Measurements from ENCODE around the gene FAM107B.

Gene FAM107B

GRCh38 chr10:14623931-14624330 is 150.8 kb downstream of the FAM107B start:
- no peaks in the 10 kb centered on the region for H3K27me3 ChIP-seq (ENCODE audit: control insufficient read depth, insufficient read depth, low read length)
- H3K27ac ChIP-seq (ENCODE audit: low read depth, low read length), result no peak overlapping the region
- no peak overlapping the region for H3K4me3 ChIP-seq (ENCODE audit: low read depth, low read length)
- H3K36me3 ChIP-seq (ENCODE audit: control insufficient read depth, insufficient read depth, low read length), result no peaks in the 10 kb centered on the region
- H3K9ac ChIP-seq (ENCODE audit: low read depth, low read length), result no peak overlapping the region
- H3K4me1 ChIP-seq (ENCODE audit: control insufficient read depth, insufficient read depth, low read length), result peaks cover 8% of the 10 kb centered on the region; the same call in 1 of the 2 replicates
- no peaks in the 10 kb centered on the region for H3K9me3 ChIP-seq (ENCODE audit: control insufficient read depth, insufficient read depth, low read length)

GRCh38 chr10:14621037-14621436 is 153.7 kb downstream of the FAM107B start:
- Histone ChIP-seq H3K36me3 (ENCODE audit: control insufficient read depth, insufficient read depth, low read length) (no peaks in the 10 kb centered on the region), H3K4me3 (ENCODE audit: low read depth, low read length) (no peak overlapping the region), H3K4me1 (ENCODE audit: control insufficient read depth, insufficient read depth, low read length) (peaks cover 8% of the 10 kb centered on the region; the same call in 1 of the 2 replicates), H3K9ac (ENCODE audit: low read depth, low read length) (no peak overlapping the region), H3K27ac (ENCODE audit: low read depth, low read length) (no peak overlapping the region), H3K9me3 (ENCODE audit: control insufficient read depth, insufficient read depth, low read length) (no peaks in the 10 kb centered on the region), H3K27me3 (ENCODE audit: control insufficient read depth, insufficient read depth, low read length) (no peaks in the 10 kb centered on the region)

GRCh38 chr10:14618674-14619073 is 156.0 kb downstream of the FAM107B start:
- H3K4me1 ChIP-seq (ENCODE audit: control insufficient read depth, insufficient read depth, low read length), result no peaks in the 10 kb centered on the region
- H3K27ac ChIP-seq (ENCODE audit: low read depth, low read length), result no peak overlapping the region
- H3K27me3 ChIP-seq (ENCODE audit: control insufficient read depth, insufficient read depth, low read length), result no peaks in the 10 kb centered on the region
- no peaks in the 10 kb centered on the region for H3K9me3 ChIP-seq (ENCODE audit: control insufficient read depth, insufficient read depth, low read length)
- H3K4me3 ChIP-seq (ENCODE audit: low read depth, low read length), result no peak overlapping the region
- H3K36me3 ChIP-seq (ENCODE audit: control insufficient read depth, insufficient read depth, low read length), result no peaks in the 10 kb centered on the region
- H3K9ac ChIP-seq (ENCODE audit: low read depth, low read length), result no peak overlapping the region

GRCh38 chr10:14617852-14618251 is 156.8 kb downstream of the FAM107B start:
- Histone ChIP-seq H3K4me1 (ENCODE audit: control insufficient read depth, insufficient read depth, low read length) (no peaks in the 10 kb centered on the region), H3K27ac (ENCODE audit: low read depth, low read length) (no peak overlapping the region), H3K27me3 (ENCODE audit: control insufficient read depth, insufficient read depth, low read length) (no peaks in the 10 kb centered on the region), H3K9me3 (ENCODE audit: control insufficient read depth, insufficient read depth, low read length) (no peaks in the 10 kb centered on the region), H3K4me3 (ENCODE audit: low read depth, low read length) (no peak overlapping the region), H3K9ac (ENCODE audit: low read depth, low read length) (no peak overlapping the region), H3K36me3 (ENCODE audit: control insufficient read depth, insufficient read depth, low read length) (no peaks in the 10 kb centered on the region)

- H3K9me3 ChIP-seq (ENCODE audit: control insufficient read depth, insufficient read depth, low read length), result no peaks in the 10 kb centered on the region
- H3K9ac ChIP-seq (ENCODE audit: low read depth, low read length), result no peak overlapping the region
- no peaks in the 10 kb centered on the region for H3K27me3 ChIP-seq (ENCODE audit: control insufficient read depth, insufficient read depth, low read length)
- H3K27ac ChIP-seq (ENCODE audit: low read depth, low read length), result no peak overlapping the region
- H3K4me3 ChIP-seq (ENCODE audit: low read depth, low read length), result no peak overlapping the region
- H3K36me3 ChIP-seq (ENCODE audit: control insufficient read depth, insufficient read depth, low read length), result no peaks in the 10 kb centered on the region
- no peaks in the 10 kb centered on the region for H3K4me1 ChIP-seq (ENCODE audit: control insufficient read depth, insufficient read depth, low read length)
Observed at GRCh38 chr10:14616955-14617730, 157.6 kb downstream of the FAM107B start.

- no peaks in the 10 kb centered on the region for H3K4me1 ChIP-seq (ENCODE audit: control insufficient read depth, insufficient read depth, low read length)
Observed at GRCh38 chr10:14616465-14616864, 158.2 kb downstream of the FAM107B start.

GRCh38 chr10:14613588-14613920 is 161.1 kb downstream of the FAM107B start:
- H3K4me3 ChIP-seq (ENCODE audit: low read depth, low read length), result no peak overlapping the region
- H3K27me3 ChIP-seq (ENCODE audit: control insufficient read depth, insufficient read depth, low read length), result no peaks in the 10 kb centered on the region
- no peak overlapping the region for H3K9ac ChIP-seq (ENCODE audit: low read depth, low read length)
- no peaks in the 10 kb centered on the region for H3K36me3 ChIP-seq (ENCODE audit: control insufficient read depth, insufficient read depth, low read length)
- no peak overlapping the region for H3K27ac ChIP-seq (ENCODE audit: low read depth, low read length)
- no peaks in the 10 kb centered on the region for H3K9me3 ChIP-seq (ENCODE audit: control insufficient read depth, insufficient read depth, low read length)
- H3K4me1 ChIP-seq (ENCODE audit: control insufficient read depth, insufficient read depth, low read length), result no peaks in the 10 kb centered on the region

More at GRCh38 chr10:14616465-14616864, 158.2 kb downstream of the FAM107B start:
- Histone ChIP-seq H3K9ac (ENCODE audit: low read depth, low read length) (no peak overlapping the region), H3K27me3 (ENCODE audit: control insufficient read depth, insufficient read depth, low read length) (no peaks in the 10 kb centered on the region), H3K9me3 (ENCODE audit: control insufficient read depth, insufficient read depth, low read length) (no peaks in the 10 kb centered on the region), H3K4me3 (ENCODE audit: low read depth, low read length) (no peak overlapping the region), H3K27ac (ENCODE audit: low read depth, low read length) (no peak overlapping the region), H3K36me3 (ENCODE audit: control insufficient read depth, insufficient read depth, low read length) (no peaks in the 10 kb centered on the region)

GRCh38 chr10:14612873-14613587 is 161.7 kb downstream of the FAM107B start:
- H3K9ac ChIP-seq (ENCODE audit: low read depth, low read length), result no peak overlapping the region
- H3K27me3 ChIP-seq (ENCODE audit: control insufficient read depth, insufficient read depth, low read length), result no peaks in the 10 kb centered on the region
- no peaks in the 10 kb centered on the region for H3K9me3 ChIP-seq (ENCODE audit: control insufficient read depth, insufficient read depth, low read length)
- H3K27ac ChIP-seq (ENCODE audit: low read depth, low read length), result no peak overlapping the region
- no peaks in the 10 kb centered on the region for H3K4me1 ChIP-seq (ENCODE audit: control insufficient read depth, insufficient read depth, low read length)
- H3K36me3 ChIP-seq (ENCODE audit: control insufficient read depth, insufficient read depth, low read length), result no peaks in the 10 kb centered on the region
- no peak overlapping the region for H3K4me3 ChIP-seq (ENCODE audit: low read depth, low read length)

GRCh38 chr10:14611968-14612693 is 162.6 kb downstream of the FAM107B start:
- no peak overlapping the region for H3K27ac ChIP-seq (ENCODE audit: low read depth, low read length)
- H3K27me3 ChIP-seq (ENCODE audit: control insufficient read depth, insufficient read depth, low read length), result no peaks in the 10 kb centered on the region
- no peaks in the 10 kb centered on the region for H3K9me3 ChIP-seq (ENCODE audit: control insufficient read depth, insufficient read depth, low read length)
- no peaks in the 10 kb centered on the region for H3K4me1 ChIP-seq (ENCODE audit: control insufficient read depth, insufficient read depth, low read length)
- H3K4me3 ChIP-seq (ENCODE audit: low read depth, low read length), result no peak overlapping the region
- no peak overlapping the region for H3K9ac ChIP-seq (ENCODE audit: low read depth, low read length)
- no peaks in the 10 kb centered on the region for H3K36me3 ChIP-seq (ENCODE audit: control insufficient read depth, insufficient read depth, low read length)

GRCh38 chr10:14609178-14609577 is 165.5 kb downstream of the FAM107B start:
- H3K27me3 ChIP-seq (ENCODE audit: control insufficient read depth, insufficient read depth, low read length), result peaks cover 17% of the 10 kb centered on the region
- peaks cover 5% of the 10 kb centered on the region; the same call in 1 of the 2 replicates for H3K4me1 ChIP-seq (ENCODE audit: control insufficient read depth, insufficient read depth, low read length)
- no peak overlapping the region for H3K27ac ChIP-seq (ENCODE audit: low read depth, low read length)
- H3K9ac ChIP-seq (ENCODE audit: low read depth, low read length), result no peak overlapping the region
- no peak overlapping the region for H3K4me3 ChIP-seq (ENCODE audit: low read depth, low read length)
- no peaks in the 10 kb centered on the region for H3K9me3 ChIP-seq (ENCODE audit: control insufficient read depth, insufficient read depth, low read length)
- H3K36me3 ChIP-seq (ENCODE audit: control insufficient read depth, insufficient read depth, low read length), result no peaks in the 10 kb centered on the region
